Islet precursor cell (in vitro differentiated cells): ENCODE data around the gene LIMCH1.
"Not testable (repeated sequence)": the region's sequence is repeated elsewhere in the genome, so short reads cannot be mapped to it uniquely, and the experiment has no call there.

ENCODE experiments used
- DNase-seq: peaks from one replicate; pipeline ENCODE4 v3.0.0-alpha.2; 2018

LIMCH1 gene

DNA sequence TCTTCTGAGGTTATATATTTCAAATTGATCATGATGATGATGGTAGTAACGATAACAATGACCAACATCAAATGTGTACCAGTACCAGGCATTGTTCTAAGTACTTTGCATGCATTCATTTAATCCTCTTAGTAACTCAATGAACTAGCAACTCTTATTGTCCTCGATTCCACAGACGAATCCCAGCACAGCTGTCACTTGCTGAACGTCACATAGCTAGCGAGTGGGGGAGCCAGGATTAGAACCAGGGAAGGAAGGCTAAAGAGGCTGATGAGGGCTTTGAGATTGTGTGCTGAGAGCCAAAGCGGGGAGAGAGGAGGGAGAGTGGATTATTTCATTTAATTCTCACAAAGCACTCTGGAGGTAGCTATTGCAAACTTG lies 106.9 kb downstream of the LIMCH1 start:
- no peak for DNase-seq

DNA sequence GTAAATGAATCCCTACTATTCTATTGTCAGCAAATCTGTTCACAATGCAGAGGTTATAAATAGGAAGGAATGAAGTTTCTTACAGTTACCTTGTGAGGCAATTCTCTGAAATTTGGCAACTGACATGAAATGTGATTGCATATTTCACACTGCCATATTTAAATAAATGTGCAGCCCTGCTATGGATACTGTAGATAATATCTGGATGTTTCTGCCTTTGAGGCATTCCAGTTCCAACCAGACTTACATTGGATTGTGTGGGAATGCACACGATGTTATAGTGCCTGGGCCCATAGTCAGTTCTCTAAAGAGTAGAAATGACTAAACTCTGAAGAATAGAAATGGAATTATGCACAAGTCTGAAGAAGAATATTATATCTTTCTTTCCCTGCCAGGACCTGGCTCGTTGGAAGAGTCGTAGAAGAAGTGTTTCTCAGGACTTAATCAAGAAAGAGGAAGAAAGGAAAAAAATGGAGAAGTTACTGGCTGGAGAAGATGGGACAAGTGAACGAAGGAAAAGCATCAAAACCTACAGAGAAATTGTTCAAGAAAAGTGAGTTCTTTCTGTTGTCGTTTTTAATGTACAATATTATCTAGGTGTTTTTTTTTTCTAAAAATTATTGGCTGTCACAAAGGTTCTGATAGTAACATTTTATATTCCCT lies 107.9 kb downstream of the LIMCH1 start:
- DNase-seq, result no peak

DNA sequence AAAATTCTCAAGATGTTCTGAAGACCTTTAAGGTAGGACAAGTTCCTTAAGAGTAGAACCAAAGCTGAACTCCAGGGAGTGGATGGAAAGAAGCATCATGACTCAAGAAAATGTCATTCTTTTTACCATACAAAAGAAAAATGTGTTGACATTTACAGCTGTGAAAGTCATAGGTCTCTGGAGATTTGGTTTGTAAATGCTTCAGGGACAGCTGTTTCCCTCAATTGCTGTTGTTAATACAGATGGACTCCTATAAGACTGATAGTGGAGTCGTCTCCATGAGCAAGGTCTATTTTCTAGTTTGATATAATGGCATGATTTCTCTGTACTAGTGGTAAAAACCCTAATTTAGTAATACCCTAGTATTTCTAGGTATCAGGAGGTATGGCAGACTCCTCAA lies 108.9 kb downstream of the LIMCH1 start:
- no peak for DNase-seq

DNA sequence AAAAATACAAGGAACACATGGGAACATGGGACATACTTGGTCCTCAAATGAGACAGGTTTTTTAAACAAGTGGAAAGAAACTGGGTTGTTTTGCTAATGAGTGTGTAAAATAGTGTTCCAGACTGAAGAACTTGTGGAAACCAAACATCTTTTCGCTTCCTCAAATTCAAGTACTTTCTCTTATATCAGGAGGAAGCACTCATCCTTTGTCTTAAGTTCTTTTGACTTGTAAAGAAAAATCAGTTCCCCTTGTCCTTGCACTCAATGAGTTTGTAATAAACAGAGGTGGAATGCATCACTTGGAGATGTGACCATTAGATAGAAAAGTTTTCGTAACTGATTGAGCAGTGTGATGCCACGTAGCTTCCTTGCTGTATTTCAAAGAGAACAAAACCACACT lies 109.4 kb downstream of the LIMCH1 start:
- no peak for DNase-seq

DNA sequence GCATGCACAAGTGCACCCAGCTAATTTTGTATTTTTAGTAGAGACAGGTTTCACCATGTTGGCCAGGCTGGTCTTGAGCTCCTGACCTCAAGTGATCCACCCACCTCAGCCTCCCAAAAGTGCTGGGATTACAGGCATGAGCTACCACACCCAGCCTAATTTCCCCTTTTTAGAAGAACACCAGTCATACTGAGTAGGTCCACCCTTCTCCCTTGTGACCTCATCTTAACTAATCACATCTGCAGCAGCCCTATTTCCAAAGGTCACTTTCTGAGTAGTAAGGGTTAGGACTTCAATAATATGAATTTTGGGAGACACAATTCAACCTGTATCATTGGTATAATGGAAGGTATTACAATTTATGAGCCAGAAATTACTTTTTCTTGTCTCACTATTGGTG lies 113.2 kb downstream of the LIMCH1 start:
- not testable (repeated sequence) for DNase-seq

DNA sequence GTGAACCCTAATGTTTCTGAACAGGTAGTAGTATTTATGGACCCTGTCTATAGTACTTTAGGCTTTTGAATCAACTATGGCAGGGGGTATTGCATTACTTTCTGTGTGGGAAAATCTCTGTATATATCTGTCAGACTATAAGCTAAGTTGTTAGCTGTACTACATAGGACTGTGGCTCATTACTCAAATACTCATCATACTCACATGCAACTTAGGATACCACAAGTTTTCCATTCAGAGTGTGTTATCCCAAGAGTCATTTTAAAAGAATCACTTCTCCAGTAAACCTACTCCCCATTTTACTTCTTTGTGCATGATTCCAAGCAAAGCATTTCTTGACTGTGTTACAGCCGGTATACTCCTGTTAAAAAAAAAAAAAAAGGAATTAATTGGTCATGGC lies 115.0 kb downstream of the LIMCH1 start:
- no peak for DNase-seq

DNA sequence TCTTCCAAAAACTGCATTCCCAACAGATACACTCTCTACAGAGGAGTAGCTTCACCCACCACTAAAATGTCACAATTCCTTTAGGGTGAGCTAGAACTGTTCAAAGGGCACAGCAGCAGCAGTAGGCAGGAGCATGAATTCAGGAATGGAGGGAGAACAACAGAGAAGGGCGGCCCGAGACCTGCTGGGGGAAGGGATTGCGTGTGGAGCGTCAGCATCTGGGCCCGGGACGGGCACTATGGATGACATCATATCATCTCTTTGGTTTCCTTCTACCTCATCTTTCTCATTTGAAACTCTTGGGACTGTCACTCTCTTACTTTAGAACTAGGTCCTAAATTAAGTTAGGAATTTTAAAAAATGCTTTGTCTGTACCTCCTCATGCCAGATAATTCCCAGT lies 115.6 kb downstream of the LIMCH1 start:
- DNase-seq, result no peak

DNA sequence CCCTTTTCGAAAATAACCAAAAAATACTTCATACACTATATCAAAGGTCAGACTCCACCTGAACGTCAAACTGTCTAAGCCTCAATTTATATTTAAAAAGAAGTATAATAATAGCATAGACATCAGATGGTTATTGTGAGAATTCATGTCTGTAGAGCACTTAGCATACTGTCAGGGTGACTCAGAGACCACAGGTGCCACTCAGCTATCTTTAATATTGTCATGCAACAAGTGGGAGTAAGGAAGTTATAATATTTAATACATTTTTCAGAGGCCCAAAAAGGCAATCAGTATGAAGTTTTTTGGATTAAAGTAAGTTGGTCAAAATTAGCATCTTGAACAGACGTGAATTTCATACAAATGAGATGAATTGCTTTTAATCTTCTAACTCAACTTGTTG lies 117.2 kb downstream of the LIMCH1 start:
- no peak for DNase-seq

DNA sequence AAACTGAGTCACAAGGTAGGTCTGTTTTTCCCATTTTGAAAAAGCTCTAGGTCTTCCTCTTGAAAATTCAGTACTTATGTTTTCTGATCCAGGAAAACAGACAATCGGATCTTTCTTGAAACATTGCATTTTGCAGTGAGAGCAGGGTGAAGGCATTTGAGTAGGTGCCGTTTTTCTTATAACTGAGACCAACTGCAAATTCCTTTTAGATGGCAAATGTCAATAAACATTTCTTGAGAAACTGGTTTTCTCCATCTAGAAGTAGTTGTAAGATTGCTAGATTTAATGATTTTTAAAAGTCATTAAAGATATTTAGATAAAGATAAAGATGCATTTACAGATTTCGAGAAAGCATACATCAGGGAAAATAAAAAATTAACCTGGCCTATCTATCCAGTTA lies 118.1 kb downstream of the LIMCH1 start:
- no peak for DNase-seq

DNA sequence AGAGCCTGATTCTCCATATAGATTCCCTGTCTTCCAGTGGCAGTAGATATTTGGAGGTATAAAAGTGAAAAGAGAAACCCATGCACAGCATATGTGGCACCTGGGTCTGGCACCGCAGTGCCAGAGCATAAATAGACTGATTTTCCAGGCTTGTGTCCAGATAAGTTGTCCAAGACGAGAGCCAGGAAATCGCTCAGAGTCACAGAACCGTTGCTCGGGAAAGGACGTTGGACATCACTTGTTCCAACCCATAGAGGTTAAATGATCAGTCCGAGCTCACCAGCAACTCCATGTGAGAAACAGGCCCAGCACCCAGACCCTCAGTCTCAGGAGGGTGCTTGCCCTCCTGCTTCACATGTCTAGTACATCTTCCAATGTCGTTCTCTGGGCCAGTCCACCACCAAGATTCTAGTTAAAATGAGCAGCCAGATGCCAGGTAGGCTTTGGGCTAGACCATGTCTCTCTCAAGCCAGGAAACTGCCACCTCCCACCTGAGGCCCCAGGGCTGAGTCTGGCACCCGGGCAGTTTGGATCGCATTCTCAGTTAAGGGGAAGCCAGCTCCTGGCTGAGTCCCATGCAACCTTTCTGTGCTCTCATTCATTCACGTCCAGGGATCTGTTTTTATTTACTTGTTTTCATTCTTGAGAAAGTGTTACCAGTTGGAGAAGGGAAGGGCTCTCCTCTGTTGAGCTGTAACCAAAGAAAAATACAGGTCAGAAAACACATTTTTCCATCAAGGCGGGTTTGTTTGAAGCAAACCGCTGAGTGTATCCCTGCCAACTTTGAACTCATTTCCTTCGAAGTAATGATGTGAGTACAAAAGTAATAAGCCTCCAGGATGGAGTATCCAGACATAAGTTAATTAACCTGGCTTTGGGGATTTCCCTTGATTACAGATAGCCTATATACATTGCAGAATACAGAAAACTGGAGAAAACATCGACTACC lies 118.9 kb downstream of the LIMCH1 start:
- no peak for DNase-seq

DNA sequence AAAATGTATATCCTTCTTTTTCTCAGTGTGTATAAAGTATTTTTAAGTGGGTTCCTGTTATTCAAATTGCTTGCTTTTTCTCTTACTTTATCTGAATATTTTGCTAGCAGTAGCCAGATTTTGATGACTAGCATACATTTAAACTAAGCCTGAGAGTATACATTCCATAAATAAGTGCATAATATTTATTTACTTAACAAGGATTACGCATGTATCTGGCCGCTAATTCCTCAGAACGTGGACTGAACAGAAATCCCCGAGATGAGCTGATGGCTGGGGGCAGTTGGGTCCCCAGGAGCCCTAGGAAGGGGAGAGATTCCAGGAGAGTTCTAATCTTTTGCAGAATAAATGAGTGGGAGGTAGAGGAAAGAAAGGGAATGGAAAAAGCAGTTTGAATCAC lies 119.6 kb downstream of the LIMCH1 start:
- no peak for DNase-seq

DNA sequence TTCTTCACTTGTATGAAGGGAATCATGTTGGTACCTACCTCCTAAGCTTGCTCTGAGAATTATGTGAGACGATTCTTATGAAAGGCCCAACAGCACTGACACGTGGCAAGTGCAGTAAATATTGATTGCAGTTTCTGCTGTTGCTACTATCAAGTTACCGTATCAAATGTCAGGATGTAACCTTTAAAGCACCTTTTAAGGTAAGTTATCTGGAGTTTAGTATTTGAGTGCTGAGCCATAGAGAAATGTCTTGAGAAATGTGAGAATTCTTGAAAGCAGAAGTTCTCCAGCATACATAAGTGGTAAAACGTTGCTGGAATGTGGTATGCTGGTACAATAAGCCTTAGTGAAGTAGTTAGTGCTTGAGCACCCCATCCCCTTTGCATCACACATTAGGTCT lies 120.2 kb downstream of the LIMCH1 start:
- no peak for DNase-seq

DNA sequence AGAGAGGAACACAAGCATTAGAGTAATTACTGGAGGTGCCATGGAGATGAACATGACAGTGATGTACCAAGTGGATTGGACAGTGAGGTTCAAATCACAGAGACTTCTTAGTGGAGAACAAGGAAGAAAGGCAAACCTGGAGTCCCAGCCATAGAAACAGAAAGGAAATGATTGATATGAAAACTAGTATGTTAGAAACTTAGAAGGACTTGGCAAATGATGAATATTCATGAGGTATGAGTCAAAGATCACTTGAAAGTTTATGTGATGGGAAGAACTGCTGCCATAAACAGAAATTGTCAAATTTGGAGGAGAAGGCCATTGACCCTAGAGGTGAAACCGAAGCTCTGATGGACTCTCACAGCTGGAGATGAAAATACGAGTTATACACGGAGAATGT lies 122.4 kb downstream of the LIMCH1 start:
- DNase-seq, result no peak

DNA sequence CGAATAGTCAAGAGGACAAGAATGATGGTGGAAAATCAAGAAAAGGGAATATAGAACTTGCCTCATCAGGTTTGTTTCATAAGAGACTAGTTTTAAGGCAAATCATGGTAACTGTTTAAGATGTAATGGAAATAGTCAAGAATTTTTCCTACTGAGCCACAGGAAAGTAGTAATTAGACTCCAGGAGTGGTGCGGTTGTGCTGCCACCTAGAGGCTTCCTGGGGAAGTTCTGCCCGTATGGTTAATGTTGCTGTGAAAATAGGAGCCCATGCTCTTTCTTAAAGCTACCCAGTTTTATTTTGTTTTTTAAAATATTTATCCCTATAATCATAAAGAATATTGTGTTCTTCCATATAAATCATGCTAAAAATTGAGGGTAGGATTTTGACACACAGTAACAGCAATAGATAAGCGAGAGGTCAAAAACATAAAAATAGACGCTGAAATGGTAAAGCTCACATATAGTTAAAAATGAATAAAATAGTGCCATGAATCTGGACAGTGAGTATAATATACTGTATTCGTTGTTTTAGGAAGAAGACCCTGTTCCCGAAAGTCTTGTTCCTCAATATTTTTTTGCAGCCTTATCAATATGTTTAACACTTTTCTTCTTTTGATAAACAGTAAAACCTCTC lies 123.6 kb downstream of the LIMCH1 start:
- peak; percentile 59 for DNase-seq

DNA sequence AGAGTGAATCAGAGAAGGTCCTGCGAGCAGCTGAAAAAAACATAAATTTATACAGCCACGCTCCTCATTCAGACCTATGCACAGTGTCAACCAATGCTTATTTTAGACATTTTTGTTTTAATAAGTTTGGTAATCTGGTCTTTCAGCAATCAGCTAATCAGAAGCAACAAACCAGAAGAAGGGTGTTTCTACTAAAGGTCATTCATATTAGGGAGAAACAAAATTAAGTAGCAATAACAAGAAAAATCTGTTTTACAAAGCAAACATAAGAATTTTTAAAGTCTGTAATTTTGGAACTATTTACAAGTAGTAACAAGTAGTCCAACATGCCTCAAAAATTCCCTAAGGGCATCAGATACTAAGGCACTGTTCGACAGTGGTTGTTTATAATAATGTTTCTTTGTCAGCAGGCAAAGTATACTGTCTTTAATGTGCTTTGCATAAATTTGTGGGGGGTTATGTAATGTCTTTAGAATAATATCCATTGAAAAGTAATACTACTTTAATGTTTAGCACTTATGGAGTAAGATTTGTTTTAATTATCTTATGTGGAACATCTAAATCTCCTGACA lies 127.8 kb downstream of the LIMCH1 start:
- DNase-seq, result no peak

DNA sequence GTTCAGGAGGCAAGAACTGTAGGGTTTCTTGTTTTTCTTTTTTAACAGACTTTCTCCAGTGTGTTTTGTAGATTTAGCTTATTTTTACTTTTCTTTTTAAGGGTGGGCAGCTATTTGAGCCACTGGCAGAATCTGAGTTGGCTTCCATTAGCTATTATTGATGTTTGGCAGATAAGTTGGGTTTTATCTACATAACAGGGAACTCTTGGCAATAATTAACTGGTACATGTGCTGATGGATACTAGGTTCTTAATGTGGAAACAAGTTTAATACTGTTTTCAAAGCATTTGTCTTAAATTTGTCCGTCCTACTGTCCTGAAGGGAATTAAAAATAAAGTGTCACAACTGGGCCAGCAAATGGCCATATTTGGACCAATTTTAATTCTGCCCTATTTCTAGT lies 130.1 kb downstream of the LIMCH1 start:
- DNase-seq, result no peak

DNA sequence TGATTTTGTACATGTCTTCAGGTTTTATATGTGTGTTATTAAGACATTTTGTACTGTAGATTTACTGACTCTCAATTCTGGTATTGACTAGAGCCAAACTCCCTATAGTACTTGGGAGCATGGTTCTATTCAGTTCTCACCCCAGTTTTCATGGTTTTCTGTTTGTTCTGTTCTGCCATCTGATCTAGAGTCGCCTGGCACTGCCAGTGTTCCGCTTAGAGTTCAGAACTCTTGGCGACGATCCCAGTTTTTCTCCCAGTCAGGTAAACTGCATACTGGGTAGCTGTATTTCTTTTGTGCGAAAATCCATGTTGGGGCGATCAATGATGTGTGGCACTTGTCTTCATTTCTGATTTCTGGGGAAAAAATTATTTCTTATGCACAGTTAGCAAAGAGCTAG lies 132.6 kb downstream of the LIMCH1 start:
- DNase-seq, result no peak

DNA sequence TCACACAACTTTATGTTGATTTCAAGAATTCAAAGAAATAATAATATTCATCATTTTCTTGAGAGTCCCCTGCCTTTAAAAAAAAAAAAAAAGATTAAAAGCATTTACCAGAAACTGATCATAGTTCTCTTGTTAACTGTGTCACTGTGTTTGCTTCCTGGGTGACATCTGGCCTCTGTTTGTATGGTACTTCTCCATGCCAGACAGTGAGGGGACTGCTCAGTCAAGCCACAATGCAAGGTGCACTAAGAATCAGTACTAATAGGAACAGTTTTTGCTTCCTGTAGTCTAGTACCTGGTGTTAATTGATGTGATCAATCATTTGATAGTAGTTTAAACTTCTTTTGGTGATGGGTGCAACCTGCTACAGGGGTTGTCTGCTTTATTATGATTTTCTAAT lies 133.0 kb downstream of the LIMCH1 start:
- DNase-seq, result no peak

DNA sequence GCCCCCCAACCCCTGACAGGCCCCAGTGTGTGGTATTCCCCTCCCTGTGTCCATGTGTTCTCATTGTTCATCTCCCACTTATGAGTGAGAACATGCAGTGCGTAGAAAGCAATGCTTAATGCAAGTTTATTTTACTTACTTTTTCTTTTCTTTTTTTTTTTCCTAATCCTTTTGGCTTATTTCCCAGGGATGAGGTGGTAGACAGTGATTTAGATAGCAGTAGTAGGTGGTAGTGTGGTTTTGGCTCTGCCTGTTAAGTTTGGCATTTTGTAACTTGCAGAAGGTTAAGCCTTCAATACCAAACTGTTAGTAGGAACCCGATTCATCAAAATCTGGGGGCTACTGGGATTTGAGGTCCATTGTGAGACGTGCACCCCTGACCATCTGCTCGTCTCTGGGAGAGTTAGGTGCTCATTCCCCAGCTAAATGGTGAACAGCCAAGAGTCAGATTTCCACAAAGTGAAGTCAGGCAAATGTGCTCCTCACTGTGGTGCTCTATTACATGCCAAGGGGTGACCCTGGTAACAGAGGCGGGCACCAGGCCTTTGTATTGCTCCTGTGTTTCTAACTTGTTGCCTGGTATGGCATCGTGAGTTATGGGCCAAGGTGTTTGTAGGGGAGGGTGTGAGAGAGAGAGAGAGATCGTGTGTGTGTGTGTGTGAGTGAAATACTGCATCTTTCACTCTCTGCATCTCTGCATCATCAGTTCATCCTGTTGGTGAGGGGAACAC lies 140.3 kb downstream of the LIMCH1 start:
- DNase-seq, result no peak

DNA sequence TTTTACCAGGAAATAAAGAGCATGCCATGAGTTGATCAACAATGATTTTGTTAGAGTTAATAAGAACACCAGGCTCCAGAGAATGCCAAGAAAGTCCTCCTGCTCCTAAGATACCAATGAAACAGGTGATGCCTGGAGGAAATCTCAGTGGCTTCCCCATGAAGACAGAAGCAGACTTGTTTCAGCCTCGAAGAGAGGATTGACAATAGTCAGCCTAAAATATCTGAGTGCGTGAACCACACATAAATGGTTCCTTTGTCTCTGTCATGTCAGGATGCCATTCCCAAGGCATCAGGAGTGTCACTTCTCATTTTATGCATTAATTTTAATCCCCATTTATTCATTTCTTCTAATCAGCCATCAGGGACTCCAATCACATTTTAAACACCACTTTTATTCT lies 141.0 kb downstream of the LIMCH1 start:
- DNase-seq, result no peak

DNA sequence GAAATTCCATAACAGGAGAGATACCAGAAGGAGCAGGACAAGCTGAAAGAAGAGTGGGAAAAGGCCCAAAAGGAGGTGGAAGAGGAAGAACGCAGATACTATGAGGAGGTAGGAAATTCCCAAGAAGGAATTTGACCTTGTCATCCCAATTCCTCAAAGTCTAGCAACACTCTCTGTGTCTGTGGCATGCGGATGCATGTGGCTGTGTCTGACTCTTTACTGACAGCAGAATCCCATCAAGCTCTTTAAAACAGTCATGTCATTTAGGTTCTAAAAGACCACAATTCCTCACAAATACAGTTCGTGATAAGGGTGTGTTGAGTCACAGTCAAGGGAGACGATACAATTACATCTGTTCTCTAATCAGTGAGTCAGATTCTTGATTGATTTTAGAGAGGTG lies 142.0 kb downstream of the LIMCH1 start:
- peak; percentile 67 for DNase-seq

DNA sequence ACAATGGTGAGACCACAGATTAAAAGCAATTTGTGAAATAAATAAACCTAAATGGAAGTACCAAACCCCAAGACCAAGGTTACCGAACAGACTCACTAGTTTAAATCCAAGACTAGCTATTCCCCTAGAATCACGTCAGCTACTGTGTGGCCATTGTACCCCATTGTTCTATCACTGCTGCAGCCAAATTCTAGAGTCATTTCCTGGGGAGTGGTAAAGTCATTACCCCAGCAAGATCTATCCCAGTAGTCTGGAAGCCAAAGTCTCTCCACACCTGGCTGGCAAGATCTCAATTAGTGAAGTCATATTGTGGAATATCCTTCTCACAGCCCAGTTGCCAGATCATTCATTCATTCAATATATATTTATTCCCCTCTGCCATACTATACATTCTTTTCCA lies 143.1 kb downstream of the LIMCH1 start:
- no peak for DNase-seq

DNA sequence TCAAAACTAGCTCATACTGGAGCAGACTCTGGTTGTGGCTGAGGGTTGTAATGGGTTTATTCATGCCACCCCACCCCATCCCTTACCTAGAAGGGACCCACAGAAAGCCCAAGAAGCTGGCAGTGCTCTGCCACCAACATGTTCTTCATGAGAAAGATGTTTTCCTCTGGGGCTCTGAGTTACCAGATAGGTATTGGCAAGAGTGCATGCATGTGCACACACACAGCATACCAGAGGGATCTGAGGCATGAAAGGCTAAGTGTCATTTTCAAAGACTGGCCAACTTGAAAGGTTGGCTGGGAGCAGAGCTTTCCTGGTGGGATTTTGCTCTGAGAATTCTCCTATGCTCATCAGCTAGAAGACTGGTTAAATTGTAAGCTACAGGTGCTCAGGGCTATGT lies 145.4 kb downstream of the LIMCH1 start:
- no peak for DNase-seq
